KMS-11 (cell line): ENCODE results near the gene ZNF655.

Experiments
- H2AFZ ChIP-seq: fragments of 200-600 bp; sonication (generic); 2 replicates; pipeline ENCODE4 v1.6.1; 2016; ENCODE audit warnings: antibody characterized with exemption, mixed run types, low read depth
- H3K27ac ChIP-seq: fragments of 200-600 bp; sonication (generic); 2 replicates; pipeline ENCODE4 v1.6.1; 2016; ENCODE audit warnings: mild to moderate bottlenecking, mixed run types
- H3K27me3 ChIP-seq: fragments of 200-600 bp; sonication (generic); 2 replicates; pipeline ENCODE4 v1.6.1; 2017; ENCODE audit warnings: mild to moderate bottlenecking, low read depth, mixed run types, moderate library complexity; ENCODE audit not compliant: insufficient read depth
- H3K36me3 ChIP-seq: fragments of 200-600 bp; sonication (generic); 2 replicates; pipeline ENCODE4 v1.6.1; 2017; ENCODE audit warnings: mild to moderate bottlenecking, mixed run types; ENCODE audit not compliant: insufficient read depth
- H3K4me1 ChIP-seq: fragments of 200-600 bp; sonication (generic); 2 replicates; pipeline ENCODE4 v1.6.1; 2016; ENCODE audit warnings: mild to moderate bottlenecking, low read depth, mixed run types; ENCODE audit not compliant: poor library complexity, severe bottlenecking
- H3K4me2 ChIP-seq: fragments of 200-600 bp; sonication (generic); 2 replicates; pipeline ENCODE4 v1.7.0; 2016; ENCODE audit warnings: mild to moderate bottlenecking, mixed run types
- H3K4me3 ChIP-seq: fragments of 200-600 bp; sonication (generic); IDR thresholded peaks from 2 replicates; pipeline ENCODE4 v1.6.1; 2017; ENCODE audit warnings: low read depth, low read length, mixed read lengths; ENCODE audit not compliant: insufficient read depth
- H3K79me2 ChIP-seq: fragments of 200-600 bp; sonication (generic); 2 replicates; pipeline ENCODE4 v1.6.1; 2016; ENCODE audit warnings: low read depth, mixed run types; ENCODE audit not compliant: insufficient read depth
- H3K9ac ChIP-seq: fragments of 200-600 bp; sonication (generic); 2 replicates; pipeline ENCODE4 v1.6.1; 2016; ENCODE audit warnings: mild to moderate bottlenecking, mixed run types
- H4K20me1 ChIP-seq: fragments of 200-600 bp; sonication (generic); 2 replicates; pipeline ENCODE4 v1.6.1; 2016; ENCODE audit warnings: mild to moderate bottlenecking, mixed run types; ENCODE audit not compliant: insufficient read depth
- TF ChIP-seq, protein P1 (sequence below): fragments of 200-600 bp; sonication (generic); conservative IDR thresholded peaks from 2 replicates; pipeline ENCODE4 v1.6.1; 2017; ENCODE audit warnings: low read depth, mild to moderate bottlenecking, antibody characterized with exemption, low read length, moderate library complexity, mixed read lengths

The ZNF655 gene

DNA sequence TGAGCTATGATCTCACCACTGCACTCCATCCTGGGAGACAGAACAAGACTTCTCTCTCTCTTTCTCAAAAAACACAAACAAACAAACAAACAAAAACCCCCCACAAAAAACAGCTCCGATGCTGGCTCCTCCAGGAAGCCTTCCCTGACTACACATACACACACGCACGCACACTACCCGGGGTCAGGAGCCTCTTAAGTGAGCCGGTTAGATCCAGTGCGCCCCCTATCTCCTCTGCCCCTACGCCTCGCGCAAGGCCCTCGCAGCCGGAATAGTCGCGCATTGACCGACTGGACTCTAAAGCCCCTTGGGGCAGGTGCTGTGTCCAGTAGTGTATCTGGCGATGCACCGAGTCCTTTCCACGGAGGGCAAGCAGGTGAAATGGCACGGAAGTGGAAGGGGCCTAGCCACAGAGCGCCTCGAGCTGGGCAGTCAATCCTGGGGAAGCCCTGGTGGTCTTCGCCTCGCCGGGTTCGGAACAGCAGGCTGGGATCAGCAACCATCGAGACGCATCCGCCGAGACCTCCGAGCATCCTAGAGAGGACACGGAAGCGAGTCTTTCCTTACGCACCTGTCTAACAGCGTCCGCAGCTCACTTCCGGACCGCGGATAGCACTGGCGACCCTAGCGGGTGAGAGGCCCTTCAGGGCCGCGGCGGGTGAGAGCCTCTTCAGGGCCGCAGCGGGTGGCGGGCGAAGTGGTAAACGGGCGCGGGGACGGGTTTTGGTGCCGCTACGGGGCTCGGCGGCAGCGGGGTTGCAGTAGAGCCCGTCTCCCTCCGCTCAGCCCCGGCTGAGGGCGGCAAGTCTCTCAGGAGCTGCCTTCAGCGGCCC is 58.1 kb downstream of the ZNF655 start, which contains the start of gene ZSCAN25:
Gene ZSCAN25, plus strand, starts transcription at position 588 of the 833 bp plus-strand sequence. CDS start 2,661 bp downstream, outside the sequence.
- H3K4me2 ChIP-seq, result peak within 1 kb of the TSS; percentile 85
- peak within 1 kb of the TSS; percentile 59 for H3K27ac ChIP-seq
- H2AFZ ChIP-seq, result peak within 1 kb of the TSS; percentile 100
- H3K36me3 ChIP-seq, result peaks cover 6% of the 10 kb centered on the region; the same call in 1 of the 2 replicates
- peaks cover 18% of the 10 kb centered on the region for H3K79me2 ChIP-seq
- TF ChIP-seq, protein P1, sequence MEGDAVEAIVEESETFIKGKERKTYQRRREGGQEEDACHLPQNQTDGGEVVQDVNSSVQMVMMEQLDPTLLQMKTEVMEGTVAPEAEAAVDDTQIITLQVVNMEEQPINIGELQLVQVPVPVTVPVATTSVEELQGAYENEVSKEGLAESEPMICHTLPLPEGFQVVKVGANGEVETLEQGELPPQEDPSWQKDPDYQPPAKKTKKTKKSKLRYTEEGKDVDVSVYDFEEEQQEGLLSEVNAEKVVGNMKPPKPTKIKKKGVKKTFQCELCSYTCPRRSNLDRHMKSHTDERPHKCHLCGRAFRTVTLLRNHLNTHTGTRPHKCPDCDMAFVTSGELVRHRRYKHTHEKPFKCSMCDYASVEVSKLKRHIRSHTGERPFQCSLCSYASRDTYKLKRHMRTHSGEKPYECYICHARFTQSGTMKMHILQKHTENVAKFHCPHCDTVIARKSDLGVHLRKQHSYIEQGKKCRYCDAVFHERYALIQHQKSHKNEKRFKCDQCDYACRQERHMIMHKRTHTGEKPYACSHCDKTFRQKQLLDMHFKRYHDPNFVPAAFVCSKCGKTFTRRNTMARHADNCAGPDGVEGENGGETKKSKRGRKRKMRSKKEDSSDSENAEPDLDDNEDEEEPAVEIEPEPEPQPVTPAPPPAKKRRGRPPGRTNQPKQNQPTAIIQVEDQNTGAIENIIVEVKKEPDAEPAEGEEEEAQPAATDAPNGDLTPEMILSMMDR, result peak; percentile 56
- H3K4me1 ChIP-seq, result peaks cover 13% of the 10 kb centered on the region
- H3K9ac ChIP-seq, result peak within 1 kb of the TSS; percentile 81
- no peaks in the 10 kb centered on the region for H4K20me1 ChIP-seq
- H3K27me3 ChIP-seq, result no peaks in the 10 kb centered on the region
- H3K4me3 ChIP-seq, result no peak within 1 kb of the TSS

DNA sequence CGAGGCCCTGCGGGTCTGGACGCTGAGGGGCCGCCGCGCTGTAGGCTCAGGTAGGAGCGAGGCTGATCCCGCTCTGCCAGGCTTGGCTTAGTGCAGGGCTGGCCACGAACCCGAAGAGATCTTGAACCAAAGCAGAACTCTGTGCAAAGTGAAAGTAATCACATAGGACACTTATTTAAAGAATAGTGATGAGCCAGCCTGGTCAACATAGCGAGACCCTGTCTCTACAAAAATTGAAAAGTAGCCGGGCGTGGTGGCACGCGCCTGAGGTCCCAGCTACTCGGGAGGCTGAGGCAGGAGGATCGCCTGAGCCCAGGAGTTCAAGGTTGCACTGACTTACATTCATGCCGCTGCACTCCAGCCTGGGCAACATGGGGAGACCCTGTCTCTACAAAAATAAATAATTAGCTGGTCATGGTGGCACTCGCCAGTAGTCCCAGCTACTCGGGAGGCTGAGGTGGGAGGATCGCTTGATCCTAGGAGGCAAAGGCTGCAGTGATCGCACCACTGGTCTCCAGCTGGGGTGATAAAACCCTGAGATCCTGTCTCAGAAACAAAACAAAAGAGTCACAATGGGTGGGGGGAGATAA is 58.8 kb downstream of the ZNF655 start:
- Histone ChIP-seq H3K4me1 (peaks cover 13% of the 10 kb centered on the region), H2AFZ (peak overlapping the region; percentile 100), H3K79me2 (peaks cover 18% of the 10 kb centered on the region), H3K4me3 (no peak overlapping the region), H3K27ac (peak overlapping the region; percentile 59), H3K27me3 (no peaks in the 10 kb centered on the region), H3K9ac (peak overlapping the region; percentile 81), H3K36me3 (peaks cover 6% of the 10 kb centered on the region; the same call in 1 of the 2 replicates), H3K4me2 (peak overlapping the region; percentile 85), H4K20me1 (no peaks in the 10 kb centered on the region)
- TF ChIP-seq, protein P1, result no peak

DNA sequence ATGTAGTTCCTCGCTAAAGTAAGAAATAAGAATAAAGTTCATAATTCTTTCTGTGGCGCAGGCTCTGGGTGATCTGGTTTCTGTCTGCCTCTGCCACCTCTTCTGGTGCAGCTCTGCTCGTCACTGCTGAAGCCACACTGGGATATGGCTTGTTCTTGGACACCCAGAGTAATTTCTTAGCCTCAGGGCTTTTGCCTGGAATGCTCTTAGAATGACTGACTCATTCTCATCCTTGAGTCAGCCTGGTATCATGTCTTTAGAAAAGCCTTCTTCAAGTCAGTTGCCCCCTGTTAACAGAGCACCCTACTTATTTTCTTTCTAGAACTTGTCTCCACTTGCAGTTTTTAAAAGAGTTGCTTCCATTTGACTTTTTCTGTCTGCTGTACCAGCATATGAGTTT is 60.3 kb downstream of the ZNF655 start:
- peaks cover 6% of the 10 kb centered on the region; the same call in 1 of the 2 replicates for H3K36me3 ChIP-seq
- no peak overlapping the region for H3K9ac ChIP-seq
- no peaks in the 10 kb centered on the region for H3K27me3 ChIP-seq
- H4K20me1 ChIP-seq, result no peaks in the 10 kb centered on the region
- no peak overlapping the region for H3K4me2 ChIP-seq
- no peak overlapping the region for H3K27ac ChIP-seq
- TF ChIP-seq, protein P1, result no peak
- H3K4me3 ChIP-seq, result no peak overlapping the region
- H3K4me1 ChIP-seq, result peaks cover 13% of the 10 kb centered on the region
- H3K79me2 ChIP-seq, result peaks cover 18% of the 10 kb centered on the region
- no peak overlapping the region for H2AFZ ChIP-seq

DNA sequence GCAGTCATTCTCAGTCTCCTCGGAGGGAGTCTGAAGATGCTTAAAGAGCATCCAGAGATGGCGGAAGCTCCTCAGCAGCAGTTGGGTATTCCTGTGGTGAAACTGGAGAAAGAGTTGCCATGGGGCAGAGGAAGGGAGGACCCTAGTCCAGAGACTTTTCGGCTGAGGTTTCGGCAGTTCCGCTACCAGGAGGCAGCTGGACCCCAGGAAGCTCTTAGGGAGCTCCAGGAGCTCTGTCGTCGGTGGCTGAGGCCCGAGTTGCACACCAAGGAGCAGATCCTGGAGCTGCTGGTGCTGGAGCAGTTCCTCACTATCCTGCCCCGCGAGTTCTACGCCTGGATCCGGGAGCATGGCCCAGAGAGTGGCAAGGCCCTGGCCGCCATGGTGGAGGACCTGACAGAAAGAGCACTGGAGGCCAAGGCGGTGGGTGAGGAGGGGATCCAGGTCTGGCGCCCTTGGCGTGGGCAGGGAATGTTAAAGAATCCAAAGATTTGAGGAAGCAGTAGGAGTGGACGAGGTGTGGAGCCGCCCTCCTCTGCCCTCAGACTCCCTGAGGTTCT is 61.2 kb downstream of the ZNF655 start:
- TF ChIP-seq, protein P1, result no peak
- H3K4me1 ChIP-seq, result peaks cover 13% of the 10 kb centered on the region
- H3K36me3 ChIP-seq, result peaks cover 6% of the 10 kb centered on the region; the same call in 1 of the 2 replicates
- no peak overlapping the region for H3K4me2 ChIP-seq
- H3K4me3 ChIP-seq, result no peak overlapping the region
- H2AFZ ChIP-seq, result no peak overlapping the region
- H3K79me2 ChIP-seq, result peaks cover 18% of the 10 kb centered on the region
- H3K27ac ChIP-seq, result no peak overlapping the region
- H4K20me1 ChIP-seq, result no peaks in the 10 kb centered on the region
- H3K9ac ChIP-seq, result no peak overlapping the region
- no peaks in the 10 kb centered on the region for H3K27me3 ChIP-seq
